NCI-H524 treated with DMSO at 0.1 percent for 48 hours (cell line): ENCODE data around the gene ZNF669.

Experiments used
- DNase-seq: peaks from one replicate; lab custom pipeline; 2025; lab: John Stamatoyannopoulos, UW

ZNF669 gene

DNA sequence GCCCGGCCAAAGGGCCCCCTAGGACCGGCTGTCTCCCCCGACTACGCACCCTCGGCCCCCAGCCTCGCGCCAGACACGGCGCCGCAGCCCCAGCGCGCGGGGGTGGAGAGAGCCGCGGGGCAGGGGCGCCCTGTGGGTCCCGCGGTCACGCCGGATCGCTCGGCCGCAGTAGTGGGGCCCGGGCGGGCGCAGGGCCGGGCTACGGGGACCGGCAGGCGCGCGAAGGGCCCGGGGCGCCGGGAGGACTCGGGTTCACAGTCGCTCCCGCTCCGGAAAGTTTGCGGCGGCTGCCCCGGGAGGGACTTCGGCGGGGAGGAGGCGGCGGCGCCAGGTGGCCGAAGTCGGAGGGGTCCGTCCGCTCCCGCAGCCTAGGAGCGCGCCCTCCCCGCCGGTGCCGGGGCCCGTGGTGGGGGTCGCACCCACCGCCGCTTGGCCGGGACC is 7.1 kb upstream of the ZNF669 start:
- DNase-seq: no peak

DNA sequence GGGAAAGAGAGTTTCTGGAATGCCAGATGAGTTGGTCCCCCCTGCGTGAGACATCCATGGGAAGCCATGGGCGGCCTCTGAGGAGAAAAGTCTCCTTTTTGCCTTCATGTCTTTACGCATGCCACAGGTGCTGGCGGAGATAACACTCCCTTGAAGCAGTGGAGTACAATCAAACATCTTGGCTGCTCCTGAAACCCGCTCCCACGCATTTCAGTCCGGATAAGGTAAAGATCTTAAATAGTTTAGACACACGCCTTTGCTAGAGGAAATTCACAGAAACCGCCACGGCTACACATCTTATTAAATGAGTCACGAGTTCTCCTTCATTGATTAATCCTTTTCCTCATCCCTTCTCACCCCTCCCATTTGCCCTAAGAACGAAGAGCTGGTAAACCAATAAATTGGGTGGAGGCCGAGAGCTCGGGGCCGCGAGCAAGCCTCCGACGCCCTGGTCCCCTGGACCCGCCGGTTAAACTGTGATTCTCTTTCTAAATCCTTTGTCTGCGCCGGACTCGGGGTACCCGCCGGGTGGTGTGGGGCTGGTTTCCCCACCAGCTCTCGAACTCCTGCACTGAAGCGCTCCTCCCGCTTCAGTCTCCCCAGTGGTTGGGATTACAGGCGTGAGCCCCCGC is 6.6 kb upstream of the ZNF669 start:
- no peak for DNase-seq

DNA sequence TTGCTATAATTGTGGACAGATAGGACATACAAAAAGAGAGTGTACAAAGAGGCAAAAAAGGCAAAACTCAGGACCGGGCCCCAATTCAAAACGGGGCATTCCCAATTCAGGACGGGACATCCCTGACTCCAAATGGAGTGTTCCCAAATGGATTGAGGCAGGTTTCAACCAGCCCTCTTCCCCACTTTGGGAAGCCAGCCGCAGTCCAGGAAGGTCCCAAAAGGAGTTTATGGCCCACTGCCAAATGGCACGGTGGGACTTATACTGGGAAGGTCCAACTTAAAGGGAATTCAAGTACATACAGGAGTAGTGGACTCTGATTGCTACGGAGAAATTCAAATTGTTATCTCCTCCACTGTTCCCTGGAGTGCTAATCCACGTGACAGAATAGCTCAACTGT is 3.5 kb upstream of the ZNF669 start:
- DNase-seq: no peak

DNA sequence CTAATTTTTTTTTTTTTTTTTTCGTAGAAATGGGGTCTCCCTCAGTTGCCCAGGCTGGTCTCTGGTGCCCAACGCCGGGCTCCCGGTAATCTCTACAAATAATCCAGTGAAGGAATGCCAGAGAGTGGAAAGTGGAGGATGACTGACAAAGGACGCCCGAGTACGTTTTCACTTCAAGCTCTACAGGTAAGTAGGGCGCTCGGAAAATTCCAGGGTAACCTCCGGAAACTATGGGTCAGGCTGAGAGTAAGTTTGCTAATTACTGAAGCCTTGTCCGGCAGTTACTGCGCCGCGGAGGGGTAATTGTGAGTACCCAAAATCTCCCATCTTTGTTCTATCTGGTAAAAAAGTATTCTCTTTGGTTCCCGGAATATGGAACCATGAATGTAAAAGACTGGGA is 1.8 kb upstream of the ZNF669 start:
- no peak for DNase-seq

DNA sequence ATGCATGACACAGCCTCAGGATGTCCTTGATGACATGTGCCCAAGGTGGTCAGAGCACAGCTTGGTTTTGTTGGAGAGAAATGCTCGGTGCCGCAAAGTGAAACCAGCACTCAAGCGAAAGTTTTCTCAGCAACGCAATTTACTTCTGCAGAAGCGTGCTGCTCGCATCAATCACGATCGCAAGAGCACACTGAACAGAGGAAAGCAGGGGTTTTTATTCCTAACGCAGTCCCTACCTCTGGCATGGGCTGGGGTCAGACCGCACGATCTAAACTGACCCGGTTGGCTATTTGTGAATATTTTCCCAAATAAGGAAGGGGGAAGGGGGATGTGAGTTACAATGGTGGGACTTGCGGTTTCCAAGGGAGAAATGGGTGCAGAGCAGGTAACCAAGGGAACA is 809 bp upstream of the ZNF669 start:
- no peak for DNase-seq

DNA sequence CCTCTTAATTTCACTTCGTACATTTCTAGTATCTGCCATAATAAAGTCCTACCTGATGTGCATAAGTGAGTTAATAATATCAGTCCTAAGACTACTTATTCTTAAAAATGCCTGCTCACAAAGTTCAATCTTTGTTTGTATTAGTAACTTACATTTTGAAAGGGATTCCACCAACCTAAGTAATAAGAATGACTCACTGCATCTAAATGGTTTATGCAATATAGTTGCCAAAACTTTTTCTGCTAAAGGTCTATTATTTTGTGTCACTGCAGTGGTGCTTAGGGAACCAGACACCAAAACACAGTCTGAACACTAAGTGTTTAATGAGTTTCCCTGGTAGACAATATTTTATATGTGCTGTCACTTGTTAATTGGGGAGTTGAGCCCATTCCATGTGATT is 1.8 kb downstream of the ZNF669 start:
- no peak for DNase-seq

DNA sequence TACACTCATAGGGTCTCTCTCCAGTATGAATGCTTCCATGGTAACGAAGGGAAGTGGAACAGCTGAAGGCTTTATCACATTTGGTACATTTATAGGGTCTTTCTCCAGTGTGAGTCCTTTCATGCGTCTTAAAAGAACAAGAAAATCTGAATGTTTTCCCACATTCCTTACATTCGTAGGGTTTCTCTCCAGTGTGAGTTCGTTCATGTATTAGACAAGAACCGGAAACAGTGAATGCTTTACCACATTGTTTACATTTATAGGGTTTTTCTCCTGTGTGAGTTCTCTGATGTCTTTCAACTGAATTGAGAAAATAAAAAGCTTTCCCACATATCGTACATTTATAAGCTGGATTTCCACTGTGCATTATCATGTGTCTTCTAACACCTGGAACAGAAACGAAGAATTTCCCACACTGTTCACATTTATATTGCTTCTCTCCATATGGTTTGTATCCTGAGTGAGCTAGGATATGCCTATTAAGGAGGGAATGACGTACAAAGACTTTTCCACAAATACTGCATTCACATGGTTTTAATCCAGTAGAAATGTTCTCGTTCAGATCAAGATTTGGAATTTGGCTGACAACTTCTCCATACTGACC is 3.4 kb downstream of the ZNF669 start:
- DNase-seq: no peak

DNA sequence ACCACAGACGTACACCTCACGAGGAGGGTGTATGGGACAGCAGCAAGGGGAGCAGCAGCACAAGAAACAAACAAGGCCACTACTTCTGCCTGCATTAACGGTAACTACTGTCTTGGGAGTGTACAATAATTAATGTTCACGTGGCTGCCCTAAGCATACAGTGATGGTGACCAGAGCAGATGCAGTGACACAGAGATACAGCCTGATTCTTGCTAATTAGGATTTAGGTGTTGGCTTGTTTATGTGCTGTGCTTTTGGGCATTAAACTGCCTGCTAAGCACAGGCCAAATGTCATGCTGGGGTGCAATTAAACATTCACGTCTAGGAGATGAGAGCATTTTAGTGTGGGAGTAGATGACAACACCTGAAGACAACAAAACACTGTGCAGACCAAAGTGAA is 7.2 kb downstream of the ZNF669 start:
- no peak for DNase-seq

DNA sequence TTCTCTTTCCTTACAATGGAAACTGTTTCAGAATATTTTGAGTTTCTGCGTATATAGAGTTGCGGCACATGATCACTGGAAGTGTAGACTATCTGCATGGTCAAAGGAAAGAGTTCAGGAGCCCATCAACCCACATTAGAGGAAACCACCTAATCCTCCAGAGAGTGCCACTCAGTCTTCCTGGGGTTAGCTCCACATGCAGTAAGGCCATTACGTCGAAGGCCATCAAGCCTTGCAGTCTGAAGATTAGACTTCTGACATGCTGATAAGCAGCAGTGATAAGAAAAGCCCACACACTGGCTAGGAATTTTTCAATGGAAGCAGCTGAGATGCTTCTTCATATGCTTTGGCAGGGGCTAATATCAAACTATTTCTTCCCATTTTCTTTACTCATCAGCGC is 7.6 kb downstream of the ZNF669 start:
- DNase-seq: no peak

DNA sequence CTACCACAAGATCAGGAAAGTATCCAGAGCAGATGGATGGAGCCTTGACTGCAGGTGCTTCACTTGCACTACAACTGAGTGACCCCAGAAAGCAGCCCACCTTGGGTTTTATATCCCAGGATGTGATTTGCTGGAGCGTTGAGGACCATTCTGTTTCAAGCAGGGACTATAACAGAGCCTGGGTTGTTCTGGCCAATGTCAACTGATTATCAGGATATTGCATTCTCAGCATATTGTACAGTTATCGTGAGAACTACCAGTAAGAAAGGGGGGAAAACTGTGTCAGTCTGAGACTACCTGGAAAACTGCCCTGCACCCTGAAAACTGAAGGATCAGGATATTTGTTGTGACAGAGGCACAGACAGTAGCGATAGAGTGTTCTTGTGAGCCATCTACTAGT is 8.0 kb downstream of the ZNF669 start:
- DNase-seq: no peak

DNA sequence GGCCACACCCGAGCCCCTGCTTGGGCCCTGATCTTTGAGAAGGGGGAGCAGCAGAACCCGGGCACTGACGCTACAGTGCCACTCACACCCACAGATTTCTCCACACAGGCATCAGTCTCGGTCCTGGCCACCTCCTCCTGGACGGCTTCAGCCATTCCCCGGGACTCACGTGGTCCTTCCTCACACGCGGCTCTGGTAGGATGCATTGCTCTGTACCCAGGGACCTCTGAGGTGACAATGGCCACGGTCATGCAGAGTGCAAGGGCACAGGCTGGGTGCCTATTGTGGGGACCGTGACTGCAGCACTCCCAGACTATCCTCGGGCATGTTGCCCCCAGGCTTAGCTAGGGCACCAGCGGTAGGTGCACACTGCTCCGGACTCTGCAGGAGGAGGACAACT is 13.7 kb downstream of the ZNF669 start:
- no peak for DNase-seq

DNA sequence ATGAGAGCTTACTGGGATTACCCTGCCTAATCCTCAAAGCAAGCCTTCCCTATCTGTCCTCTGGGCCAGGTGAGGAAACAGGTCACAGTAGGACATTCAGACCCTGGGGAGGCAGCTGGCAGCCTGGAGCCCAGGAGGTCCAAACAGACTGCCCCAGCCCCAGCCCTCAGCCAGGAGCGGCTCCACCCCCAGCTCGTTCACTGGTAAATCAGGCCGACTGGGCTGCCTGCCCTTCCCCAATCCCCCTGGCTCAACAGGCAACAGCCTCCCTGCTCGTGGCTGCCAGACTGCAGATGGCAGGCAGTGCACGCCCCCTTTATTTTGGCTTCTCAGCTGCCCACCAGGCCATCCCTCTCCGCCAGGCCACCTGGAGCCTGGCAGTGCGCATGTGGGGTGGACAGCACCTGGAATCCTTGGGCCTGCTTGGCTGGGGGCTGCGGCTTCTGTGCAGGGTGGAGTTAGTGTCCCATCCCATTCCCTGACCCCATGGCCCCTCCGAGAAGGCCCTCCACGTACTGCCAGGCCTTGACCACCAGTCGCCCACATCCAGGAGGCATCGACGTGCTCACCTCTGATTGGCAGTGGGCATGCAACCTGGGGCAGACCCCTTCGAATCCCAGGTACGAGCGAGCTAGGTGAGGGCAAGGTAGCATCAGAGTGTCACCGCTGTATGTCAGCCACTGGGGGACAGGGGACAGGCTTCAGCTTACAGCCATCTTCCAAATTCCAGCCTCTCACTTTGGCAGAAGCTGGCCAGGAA is 14.4 kb downstream of the ZNF669 start:
- no peak for DNase-seq

DNA sequence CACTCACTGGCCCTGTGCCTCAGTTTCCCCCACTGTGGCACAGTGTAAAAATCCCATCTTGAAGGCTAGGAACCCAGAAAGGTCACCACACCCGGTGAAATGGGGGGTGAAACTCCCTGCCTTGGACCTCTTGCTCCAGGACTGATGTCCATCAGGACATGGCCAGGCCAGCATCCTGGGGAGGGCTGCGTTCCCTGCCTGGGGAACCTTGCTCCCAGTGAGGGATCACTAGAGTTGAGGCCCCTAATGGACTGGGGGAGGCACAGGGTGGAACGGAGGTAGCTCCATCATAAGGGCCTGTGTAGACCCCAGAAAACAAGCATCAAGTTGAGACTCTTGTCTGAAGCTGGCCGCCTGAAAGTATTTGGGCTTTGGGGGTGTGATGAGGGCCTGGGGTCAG is 15.2 kb downstream of the ZNF669 start:
- no peak for DNase-seq

DNA sequence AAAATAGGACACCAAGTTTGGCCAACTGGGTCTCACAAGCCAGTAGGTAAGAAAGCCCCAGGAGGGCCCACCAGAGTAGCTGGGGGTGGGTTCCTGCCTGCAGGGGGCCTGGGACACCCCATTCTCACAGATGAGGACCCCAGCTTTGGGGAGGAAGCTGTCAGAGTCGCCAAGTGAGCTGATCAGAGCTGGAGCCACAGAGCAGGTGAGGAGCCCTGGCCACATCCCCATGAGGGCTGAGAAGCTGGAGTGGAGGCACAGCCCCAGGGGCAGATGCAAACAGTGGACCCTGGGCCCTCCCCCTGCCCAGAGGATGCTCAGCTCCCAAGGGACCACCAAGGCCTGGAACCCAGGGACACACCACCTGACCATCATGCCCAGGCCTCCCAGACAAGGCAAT is 16.9 kb downstream of the ZNF669 start:
- no peak for DNase-seq

DNA sequence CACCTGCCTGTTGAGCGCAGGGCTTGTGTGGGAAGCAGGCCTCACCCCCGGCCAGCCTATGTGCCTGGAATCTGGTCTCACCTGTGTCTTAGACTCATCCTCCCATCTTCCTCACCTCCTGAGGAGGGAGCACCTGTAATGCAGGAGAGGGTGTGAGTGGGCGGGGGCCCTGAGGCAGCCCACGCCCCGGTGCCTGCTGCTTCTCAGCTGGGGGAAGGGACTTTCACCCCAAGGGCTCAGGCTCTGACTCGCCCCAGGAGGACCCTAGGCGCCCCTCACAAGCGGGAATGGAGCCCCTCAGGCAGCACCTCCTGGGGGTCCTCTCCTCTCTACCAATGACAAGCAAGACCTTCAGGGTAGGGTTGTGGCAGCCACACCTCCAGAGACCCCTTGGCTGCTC is 18.8 kb downstream of the ZNF669 start:
- no peak for DNase-seq

DNA sequence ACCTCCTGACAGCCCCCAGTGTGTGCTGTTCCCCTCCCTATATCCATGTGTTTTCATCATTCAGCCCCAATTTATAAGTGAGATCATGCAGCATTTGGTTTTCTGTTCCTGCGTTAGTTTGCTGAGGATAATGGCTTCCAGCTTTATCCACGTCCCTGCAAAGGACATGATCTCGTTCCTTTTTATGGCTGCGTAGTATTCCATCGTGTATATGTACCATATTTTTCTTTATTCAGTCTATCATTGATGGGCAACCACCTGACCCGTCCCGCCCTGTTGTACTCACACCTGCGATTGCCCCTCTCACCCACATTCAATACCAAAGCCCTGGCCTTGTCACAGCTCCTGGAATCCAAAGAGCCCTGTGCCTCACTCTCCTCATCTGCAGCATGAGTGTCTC is 19.4 kb downstream of the ZNF669 start:
- no peak for DNase-seq

DNA sequence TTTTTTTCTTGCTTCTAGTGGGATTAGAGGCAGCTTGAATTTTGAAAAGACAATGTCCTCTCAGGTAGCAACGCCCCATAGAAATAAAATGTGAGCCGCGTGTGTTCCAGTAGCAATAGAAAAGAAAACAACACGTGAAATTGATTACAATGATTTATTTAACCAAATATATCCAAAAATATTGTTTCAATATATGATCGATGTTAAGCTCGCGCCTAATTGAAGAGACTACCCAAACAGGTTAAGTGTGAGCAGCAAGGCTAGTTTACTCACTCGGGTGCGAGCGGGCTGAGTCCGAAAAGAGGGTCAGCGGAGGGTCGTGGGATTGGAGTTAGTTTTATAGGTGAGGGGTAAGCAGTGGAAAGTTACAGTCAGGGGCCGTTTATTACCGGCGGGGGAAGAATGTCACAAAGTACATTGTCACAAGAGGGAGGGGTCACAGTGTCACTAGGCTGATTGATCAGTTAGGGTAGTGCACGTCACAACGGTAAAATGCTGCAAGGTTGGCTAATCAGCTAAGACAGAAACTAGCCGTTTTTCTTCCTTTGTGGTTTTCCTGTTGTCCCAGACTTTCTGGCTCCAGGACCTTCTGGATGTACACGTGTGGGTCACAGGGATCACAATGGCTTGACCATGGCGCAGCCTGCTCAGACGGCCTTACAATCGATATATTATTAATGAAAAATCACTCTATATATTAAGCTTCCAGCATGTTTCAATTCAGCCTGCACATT is 24.8 kb downstream of the ZNF669 start:
- DNase-seq: no peak

DNA sequence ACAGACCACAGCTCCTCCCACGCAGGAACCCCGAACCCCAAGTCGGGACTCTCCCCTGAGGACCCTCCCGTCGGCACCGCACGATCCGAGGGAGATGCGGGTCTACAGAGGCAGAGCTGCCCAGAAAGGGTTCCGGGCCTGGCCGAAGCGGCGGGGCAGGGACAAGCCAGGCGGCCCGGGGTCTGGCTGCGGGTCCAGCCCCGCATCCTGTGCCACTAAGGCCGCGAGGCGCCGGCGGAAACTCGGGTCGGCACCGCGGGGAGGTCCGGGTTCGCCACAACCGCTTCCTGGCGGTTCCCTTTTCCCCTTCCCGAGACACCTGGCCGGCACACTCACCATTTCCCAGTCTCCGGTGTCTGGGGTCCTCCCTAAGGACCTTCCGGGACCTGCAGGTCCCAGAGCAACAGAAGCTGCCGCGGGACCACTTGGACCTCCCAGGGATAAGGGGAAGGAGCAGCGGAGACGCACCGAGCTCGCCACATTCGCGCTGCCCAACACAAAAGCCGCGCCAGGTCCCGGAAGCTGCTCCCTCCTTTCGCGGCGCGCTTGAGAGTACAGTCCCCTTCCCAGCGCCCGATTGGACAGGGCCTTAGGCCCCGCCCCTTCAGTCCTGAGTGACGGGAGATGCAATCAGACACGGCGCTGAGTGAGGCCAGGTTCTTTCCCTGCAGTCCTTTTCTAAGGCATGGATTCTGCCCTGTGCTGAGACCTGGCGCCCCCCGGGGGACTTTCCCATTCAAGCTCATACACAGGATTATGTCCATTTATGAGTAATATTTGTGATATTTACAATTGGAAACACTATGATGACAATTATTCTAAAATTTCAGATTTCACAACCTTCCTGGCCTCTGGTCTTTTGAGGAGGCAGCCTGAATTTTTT is 25.7 kb downstream of the ZNF669 start, which contains the start of gene ZNF670:
Gene ZNF670 (minus strand): TSS at position 554 of the 883 bp plus-strand sequence. CDS start 215 bp downstream, at position 339.
- DNase-seq: peak; percentile 82

DNA sequence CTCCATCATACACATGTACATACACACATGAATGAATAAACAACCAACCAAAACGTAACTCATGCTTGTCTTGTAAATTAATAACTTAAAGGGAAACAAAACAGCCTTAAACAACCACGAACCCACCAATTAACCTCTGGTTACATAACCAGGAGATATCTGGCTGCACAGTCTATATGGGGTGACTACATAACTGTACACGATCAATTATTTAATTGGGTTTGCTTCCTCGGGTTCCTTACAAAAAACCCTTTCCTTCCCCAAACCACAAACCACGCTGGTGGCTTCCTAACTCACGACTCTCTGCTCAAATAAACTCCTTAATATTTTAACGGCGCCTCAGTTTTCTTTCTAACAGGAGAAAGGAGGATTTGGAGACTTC is 26.3 kb downstream of the ZNF669 start:
- DNase-seq: no peak

DNA sequence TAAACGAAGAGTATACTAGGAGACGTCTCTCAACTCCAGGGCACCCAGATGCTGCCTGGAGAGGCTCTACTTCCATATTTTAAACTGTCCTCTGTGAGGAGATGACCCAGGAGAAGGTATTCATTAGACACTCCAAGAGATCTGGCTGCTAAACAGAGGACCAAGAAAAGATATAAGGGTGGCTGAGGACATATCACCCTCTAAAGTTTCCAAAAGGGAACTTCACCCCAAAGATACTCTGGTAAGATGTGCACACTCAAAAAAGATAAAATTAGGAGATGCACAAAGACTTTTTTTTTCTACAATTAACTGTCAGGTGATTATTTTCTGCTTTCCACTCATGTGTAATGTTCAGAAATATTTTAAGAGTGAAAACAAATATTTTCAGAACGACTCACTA is 26.9 kb downstream of the ZNF669 start:
- DNase-seq: no peak

DNA sequence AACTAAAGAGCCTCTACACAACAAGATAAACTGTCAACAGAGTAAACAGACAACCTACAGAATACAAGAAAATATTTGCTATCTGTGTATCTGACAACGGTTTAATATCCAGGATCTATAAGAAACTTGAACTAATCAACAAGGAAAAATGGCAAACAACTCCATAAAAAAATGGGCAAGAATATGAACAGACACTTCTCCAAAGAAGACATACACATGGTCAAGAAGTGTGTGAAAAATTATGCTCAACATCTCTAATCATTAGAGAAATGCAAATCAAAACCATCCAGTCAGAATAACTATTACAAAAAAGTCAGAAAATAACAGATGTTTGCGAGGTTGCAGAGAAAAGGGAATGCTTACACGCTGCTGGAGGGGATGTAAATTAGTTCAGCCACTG is 33.5 kb downstream of the ZNF669 start:
- no peak for DNase-seq

DNA sequence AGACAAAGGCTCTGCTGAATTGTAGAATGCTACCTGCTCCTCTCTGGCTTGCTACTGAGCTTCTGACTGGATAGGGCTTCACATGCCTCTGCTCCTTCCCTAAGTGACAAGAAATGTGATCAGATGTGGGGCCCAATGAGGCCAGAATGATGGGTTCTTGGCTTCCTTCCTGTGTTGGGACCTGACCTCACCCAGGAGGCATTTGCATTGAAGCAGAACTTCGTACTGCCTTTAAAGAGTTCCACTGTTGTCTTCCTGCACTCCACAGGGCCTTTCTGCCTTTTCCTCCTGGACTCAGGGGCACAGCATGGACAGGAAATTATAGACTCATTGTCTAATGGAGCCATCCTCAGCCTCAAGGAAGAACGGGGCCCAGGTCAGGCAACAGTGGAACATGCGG is 39.9 kb downstream of the ZNF669 start:
- DNase-seq: no peak
